ENCODE measurements around the gene MRPS5.

MRPS5 gene

DNA sequence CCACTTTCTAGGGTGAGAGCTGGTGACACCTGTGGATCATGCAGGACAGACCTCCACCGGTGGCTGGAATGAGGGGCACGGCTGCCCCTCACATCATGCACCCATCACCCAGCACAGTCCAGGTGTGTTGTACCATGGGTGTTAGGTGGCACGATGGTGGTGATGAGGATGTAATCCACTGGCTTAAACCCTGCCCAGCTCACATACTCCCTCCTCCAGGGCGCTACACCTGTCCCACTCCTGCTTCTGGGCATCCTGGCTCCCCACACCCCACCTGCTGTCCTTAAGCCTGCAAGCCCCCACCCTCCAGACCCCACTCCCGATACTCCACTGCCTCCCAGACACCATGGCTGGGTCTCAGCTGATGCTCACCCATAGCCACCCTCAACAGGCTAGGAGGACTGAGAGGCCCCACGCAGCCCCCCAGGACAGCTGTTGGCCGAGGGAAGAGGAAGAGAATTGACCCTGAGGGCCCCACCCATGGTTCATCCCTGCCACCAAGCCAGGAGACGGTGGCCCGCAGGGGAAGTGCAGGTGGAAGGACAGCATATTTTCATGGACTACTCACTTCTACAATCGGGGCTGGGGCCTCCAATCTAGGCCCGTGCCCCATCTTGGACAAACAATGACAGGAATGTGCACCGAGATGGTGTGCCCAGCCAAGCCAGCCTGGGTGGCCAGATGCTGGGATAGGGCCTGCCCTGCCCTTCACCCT is 61.8 kb downstream of the MRPS5 start:
- no peak for FAIRE-seq

DNA sequence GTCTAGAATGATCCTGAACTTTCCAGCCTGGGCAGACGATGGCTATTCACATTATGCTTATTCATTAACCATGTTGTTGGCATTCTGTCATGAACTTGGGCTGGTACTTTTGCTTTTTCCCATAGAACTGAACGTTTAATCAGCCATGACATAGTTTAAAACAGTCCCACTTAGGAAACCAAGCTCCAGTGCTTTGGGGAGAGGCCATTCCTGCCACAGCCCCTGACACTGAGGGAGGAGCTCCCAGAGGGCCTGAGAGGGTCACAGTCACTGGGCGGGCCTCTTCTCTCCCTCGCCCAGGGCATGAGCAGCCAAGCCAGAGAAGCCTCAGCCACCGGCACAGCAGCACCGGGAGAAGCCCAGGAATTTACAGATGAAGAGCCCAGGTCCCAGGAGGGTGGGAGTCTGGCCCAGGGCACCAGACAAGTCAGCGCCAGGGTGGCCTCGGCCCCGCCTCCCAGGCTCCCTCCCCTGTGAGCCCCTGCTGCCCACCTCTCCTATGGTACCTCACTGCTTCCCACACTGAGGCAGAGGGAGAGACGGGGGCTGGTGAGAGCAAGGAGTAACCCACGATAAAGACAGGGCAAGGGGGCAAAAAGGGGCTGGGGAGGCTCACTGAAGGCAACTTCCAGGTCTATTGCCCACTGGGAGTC is 62.5 kb downstream of the MRPS5 start:
- no peak for FAIRE-seq

DNA sequence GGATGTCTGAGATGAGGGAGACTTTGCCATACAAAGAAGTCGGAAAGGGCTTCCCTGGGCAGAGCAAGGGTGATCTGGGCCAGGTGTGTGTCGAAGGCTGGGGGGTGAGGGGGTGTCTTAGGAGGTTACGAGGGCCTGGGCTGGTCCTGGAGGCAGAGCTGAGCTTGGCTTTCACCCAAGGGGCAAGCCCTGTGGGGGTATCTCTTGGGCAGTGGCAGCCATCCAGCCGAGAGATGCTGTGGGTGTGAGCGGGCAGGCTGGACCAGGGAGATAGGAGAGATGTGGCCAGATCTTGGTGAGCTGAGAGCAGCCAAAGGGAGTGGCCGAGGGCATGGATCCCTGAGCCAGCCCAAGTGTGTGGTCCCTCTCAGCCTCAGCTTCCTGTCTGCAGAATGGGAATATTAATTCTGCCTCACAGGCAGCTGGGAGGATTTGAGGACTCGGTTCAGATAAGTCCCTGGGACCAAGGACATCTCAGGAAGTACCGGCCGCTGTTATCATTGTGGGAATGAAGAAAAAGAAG is 63.1 kb downstream of the MRPS5 start:
- no peak for FAIRE-seq

DNA sequence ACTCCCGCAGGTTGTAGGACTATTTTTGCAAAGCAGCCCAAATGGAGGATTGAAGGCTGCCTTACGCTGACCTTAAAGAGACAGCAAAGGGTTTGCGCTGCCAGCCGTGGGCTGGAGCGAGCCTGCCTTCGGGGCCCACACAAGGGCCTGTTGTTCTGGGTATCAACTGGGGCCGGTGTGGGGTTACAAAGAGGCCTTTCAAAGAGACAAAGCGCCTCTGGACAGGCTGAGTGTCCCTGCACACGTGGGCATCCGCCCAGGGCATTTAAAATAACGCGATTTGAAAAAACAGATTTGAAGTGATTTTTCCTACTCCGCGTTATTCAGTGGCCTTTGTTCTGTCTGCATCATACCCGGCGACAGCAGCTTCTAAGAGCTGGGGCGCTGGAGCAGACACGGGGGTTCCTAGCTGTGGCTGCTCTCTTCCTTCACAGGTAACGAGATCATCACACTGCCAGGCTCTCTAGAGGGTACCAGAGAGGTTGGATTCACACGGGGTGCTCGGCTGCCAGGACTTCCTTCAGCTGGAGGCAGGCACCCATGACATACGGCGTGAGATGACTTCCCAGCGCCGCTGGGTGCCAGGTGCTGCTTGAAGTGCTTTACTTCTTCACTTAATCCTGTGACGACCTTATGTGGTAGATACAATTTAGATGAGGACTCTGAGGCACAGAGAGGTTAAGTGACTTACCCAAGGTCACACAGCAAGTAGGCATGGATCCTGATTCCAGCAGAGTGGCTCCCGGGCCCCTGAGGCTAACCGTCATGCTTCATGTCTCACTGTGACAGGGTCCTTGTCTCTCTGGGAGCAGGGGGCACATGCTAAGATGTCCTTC is 63.9 kb downstream of the MRPS5 start:
- no peak for FAIRE-seq

DNA sequence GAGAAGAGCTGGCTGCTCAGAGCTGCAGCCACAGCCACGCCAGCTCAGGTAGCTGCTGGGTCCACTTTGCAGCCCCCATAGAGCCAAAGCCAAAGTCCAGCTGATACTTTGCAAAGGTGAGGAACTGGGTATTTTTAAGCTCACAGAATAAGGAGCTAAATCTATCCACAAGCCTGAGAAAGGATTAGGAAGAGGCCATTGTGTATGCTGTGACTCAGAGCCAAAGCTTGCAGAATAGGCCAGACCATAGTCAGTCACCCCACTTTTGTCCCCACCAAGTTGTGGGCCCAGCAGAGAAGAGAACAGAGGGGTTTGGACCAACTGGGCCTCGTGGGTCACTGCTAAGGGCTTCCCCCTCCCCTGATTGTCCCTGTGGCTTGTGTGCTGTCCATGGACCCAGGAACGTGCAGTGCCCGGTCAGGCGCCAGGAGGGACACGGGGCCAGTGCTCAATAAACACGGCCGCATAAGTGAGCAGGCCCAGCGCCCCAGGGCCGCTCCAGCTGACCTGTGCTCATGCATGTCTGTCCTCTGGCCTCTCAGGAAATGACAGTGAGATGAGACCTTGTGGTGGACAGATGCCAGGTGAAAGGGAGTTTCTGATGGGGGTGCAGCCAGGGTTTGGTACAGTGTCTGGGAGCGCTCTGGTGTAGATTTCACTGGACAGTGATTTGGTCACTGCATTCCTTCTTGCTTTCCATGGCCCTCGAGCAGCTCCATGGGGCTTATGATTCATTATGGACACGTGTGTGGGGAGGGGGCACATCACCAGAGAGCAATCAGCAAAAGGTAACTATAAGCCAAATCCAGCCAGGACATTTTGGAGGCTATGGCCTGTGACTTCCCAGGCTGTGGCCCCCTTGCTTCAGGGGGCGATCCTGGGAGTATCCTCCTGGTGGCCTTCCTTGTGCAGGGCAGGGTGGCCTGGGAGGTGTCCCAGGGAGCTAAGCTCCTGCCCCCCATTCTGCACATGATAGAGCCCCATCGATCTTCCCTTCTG is 64.8 kb downstream of the MRPS5 start:
- no peak for FAIRE-seq

DNA sequence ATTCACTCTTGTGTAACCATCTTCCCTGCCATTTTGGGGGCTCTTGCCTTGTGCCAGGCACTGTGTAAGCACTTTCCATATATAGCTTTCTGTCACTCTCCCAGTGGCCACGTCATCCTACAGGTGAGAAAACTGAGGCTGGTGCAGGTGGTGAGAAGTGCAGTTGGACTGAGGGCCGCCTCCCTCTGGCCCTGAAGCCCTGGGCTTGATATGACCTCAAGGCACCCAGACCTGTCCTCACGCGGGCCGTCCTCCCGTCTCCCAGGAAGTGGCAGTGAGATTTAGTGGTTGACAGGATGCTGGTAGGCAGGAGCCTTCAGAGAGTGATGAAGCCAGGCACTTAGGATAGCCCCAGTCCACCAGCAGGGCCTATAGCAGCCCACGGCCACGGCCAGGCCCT is 65.6 kb downstream of the MRPS5 start:
- no peak for FAIRE-seq

DNA sequence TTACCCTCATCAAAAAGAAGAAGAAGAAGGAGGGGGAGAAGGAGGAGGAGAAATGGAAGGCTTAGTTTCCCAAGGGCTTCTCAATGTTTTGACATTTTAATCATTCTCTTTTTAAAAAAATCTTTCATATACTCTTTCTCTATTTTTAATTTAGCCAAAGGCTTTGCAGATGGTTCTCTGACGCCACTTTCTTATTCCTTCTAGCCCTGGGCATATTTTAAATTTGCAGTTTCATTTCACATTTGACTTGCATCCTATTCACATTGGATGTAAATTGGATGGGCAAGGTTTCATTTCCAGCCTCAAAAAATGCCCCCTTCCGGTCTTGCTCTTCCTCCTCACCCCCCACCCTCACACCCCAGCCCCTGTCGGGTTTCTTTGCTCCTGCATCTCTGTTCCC is 66.3 kb downstream of the MRPS5 start:
- no peak for FAIRE-seq

DNA sequence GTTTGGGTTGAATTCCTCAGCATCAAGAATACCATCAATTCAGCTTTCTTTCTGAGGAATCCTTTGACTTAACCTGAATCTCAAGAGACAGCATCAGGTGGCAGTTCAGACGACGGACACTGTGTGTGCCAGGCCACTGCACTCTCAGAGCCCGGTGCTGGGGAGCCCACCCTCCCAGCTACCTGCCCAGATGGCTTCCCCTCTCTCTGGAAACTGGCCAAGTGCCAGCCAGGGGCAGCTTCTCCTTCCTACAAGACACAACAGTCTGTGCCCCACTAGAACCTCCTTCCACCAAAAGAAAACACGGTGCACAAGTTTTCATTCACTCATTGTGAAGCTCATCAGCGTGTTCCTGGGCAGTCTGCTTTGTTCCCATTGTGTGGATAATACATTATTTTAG is 67.6 kb downstream of the MRPS5 start:
- FAIRE-seq: no peak

DNA sequence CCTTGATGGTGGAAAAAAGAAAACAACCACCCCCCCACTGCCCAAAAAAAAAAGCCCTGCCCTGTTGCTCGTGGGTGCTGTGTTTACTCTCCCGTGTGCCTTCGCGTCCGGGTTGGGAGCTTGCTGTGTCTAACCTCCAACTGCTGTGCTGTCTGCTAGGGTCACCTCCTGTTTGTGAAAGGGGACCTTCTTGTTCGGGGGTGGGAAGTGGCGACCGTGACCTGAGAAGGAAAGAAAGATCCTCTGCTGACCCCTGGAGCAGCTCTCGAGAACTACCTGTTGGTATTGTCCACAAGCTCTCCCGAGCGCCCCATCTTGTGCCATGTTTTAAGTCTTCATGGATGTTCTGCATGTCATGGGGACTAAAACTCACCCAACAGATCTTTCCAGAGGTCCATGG is 68.1 kb downstream of the MRPS5 start:
- FAIRE-seq: no peak

DNA sequence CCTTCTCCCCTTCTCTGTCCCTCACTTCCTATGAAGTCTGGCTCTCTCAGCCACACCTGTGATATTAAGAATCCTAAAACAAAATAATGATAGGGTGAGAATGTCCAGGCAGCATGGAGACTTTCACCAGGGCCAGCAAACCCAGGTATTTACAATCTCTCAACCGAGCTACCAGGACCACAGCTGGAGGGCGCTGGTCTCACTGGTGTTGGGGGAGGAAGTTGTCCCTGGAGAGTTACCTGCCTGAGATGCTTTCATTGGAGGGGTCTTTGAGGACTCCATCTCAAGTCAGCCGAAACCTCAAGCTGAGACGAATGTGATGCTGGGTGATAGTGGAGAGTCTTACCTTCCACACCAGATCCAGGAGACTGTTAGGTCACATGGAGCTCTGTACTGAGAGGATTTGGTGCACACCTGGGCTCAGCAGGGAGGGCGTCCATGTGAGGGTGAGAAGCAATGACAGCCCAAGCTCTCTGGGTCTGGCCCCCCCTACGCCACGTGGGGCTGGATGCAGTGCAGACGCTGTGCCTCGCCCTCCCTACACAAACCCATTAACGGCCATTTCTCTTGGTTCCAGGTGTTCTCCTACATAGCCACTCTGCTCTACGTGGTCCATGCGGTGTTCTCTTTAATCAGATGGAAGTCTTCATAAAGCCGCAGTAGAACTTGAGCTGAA is 68.7 kb downstream of the MRPS5 start:
- no peak for FAIRE-seq

DNA sequence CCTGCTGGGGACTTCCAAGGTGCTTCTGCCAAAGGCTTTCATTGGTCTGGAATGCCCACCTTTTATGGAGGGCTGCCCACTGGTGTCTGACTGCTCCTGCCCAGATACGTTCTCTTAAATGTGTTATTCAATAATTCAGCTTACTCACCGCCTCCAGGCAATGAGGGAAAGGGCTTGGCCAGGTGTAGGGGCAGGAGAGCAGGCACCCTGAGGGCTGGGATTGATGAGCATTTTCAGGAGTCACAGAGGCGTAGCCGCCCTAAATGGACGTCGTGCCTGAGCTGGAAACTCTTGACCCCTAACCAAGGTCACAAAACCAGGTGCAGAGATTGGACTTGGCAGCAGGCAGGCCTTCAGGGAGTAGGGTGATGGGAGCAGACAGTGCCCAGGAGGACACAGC is 69.3 kb downstream of the MRPS5 start:
- no peak for FAIRE-seq

DNA sequence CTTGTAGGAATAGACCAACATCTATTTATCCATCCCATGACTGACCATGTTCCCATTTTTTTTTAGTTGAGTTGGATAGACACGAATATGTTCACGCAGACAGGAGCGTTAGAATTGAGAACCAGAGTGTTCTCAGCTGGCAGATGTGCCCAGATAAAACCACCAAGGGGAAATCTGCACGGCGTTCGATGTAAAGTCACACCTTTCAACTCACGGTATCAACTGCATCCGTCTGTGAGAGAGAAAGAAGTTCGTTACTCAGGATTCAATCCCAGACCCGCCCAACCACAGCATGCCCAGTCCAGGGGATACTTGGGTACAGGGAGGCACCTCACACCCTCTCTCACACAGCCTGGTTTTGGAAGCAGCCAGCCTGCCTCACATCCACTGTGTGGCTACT is 70.0 kb downstream of the MRPS5 start:
- no peak for FAIRE-seq

DNA sequence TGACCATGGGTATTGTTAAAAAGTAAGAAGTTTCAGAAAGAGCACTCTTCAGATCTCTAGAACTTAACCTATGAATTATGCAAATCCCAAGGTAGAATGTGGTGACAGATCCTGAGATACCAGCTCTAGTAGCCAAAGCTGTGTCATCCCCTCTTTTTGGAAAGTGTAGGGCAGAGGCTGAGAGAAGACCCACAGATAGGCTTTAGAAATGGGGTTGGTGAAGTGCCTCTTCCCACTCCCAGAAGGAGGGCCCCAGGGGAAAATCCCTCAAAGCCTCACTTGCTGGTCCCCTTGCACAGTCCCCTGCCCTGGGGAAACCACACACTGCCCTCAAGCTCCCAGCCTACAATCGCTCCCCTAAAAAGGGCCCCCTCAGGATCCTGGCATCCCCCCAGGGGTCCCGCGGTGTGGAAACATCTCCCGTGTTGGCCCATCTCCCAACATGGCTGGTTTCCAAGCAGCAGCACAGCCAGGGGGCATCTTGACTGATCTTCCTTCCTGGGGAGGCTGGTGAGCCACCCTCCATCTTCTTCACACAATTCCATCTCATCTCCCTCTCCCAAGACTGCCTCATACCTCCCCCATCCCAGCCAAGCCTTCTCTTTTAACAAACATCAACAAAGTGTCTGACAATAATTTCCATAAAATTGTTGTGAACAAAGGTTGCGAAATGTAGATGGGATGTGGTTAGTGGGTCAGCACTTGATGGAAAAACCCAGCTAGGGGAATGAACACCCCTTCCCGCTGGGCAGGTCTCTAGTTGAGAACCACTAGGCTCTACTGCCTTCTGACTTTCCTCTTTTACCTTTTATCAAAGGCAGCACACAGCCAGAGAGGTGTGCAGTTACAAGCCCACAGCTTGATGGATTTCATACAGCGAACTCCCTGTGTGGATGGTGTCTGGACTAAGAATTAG is 71.0 kb downstream of the MRPS5 start:
- FAIRE-seq: no peak

DNA sequence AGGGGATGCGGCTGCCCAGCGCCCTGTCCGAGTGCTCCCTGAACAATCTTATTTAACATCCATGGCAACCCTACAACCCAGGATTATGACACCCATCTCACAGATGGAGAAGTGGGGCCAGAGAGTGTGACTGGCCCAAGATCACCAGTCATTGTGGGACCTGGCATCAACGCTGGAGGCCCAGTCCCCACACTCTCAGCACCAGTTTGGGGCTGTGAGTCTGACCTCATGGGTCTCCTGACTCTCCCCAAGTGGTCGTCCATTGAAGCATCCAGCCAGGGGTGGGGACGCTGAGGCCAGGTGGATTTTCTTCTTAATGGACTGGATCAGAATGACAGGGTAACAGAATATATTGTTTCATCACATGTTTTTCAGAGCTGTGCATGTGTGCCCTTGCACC is 71.6 kb downstream of the MRPS5 start:
- FAIRE-seq: no peak

DNA sequence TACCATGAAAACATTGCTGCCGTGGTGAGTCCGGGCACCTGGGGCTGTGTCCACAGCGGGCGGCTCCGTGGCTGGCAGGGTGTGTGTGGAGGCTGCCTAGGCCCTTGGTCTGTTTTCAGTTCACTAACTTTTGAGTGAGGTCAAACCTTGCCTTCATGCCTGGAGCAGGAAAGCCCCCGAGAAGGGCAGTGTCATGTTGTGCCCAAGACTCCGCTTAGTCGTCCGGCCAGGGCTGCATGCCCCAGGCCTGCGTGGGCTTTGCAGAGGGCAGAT is 72.0 kb downstream of the MRPS5 start:
- FAIRE-seq: no peak

DNA sequence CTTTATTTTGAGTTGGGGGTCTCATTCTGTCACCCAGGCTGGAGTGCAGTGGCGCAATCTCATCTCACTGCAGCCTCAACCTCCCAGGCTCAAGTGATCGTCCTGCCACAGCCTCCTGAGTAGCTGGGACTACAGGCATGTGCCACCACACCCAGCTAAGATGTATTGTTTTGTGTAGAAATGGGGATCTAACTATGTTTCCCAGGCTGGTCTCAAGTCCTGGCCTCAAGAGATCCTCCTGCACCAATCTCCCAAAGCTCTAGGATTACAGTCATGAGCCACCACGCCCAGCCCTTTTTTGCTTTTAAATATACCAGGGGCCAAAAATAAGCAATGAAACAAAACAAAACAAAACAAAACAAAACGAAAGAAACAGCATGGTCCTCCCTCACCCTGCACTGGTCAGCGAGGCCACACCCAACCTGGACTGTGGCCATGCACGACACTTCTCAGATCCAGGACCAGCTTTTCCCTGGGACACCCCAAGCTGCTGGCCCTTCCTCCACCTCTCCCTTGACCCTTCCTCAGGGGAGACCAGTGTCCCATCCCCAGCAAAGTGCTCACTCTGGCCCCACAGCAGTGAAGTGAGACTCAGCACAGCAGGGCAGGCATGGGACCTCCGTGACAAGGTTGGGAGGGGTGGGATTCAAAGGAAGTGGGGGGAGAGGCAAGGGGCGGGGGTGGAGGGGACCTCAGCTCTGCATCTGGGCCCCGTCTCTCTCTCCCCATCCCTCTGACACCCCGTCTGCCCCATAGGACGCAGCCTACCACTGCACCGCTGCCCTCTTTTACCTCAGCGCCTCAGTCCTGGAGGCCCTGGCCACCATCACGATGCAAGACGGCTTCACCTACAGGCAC is 72.6 kb downstream of the MRPS5 start:
- FAIRE-seq: no peak

DNA sequence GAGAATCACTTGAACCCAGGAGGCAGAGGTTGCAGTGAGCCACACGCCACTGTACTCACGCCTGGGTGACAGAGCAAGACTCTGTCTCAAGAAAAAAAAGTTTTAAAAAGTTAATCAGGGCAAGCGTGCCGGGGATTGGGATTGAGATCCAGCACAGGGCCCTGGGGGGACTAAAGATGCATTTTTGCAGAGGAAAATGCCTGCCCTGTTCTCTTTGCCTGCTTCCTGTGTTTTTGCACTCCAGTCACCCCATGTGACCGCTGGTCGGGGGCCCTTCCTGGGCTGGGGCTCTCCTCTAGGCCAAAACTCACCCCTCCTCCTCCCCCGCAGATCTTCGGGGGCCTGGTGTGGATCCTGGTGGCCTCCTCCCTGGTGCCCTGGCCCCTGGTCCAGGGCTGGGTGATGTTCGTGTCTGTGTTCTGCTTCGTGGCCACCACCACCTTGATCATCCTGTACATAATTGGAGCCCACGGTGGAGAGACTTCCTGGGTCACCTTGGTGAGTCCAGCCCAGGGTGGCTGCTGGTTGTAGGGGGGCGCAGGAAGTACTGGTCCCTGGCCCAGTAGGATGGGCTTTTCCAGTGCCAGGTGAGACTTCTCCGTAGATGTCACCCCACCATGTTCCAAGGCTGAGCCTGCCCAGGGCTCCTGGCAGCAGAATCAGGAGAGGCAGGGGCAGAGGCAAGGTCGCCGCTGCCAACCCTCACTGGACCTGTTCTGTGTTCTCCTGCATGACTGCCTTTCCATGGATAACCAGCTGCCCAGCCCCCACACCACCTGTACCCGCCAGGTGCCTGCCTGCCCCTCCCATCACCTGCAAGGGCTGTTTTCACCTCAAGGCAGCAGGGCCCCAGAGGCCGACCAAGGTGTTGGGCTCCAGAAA is 73.7 kb downstream of the MRPS5 start:
- no peak for FAIRE-seq

DNA sequence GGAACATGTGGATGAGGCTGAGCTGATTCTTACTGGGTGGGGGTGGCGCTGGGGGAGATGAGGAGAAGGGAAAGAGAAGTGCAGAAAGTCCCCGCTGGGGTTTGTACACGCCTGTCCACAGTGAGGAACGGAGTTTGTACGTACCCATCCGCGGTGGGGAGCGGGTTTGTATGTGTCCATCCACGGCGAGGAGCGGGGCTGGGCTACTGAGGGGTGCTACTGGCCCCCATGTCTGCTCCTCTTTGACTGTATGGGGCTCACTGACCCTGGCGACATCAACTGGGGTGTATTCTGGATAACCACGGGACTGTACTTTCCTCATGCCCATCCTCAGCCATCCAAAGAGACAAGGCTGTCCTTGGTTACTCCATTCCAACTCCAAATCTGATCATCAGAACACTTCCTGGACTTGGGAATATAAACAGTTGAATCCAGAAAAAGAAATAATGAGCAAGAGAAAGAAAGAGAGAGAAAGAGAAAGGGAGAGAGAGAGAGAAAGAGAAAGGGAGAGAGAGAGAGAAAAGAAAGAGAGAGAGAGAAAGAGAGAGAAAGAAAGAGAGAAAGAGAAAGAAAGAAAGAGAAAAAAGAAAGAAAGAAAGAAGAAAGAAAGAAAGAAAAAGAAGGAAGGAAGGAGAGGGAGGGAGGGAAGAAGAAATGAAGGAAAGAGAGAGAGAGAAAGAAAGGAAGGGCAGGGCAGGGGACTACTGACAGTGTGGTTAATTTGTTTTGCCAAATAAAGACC is 75.1 kb downstream of the MRPS5 start:
- no peak for FAIRE-seq

Measured in endometrium (tissue), 2 donors.